Right lobe of liver (tissue), 6 donors: ENCODE measurements around the gene PLK1. TPM values are rescaled to one million over a fixed set of nuclear protein-coding genes. Genes with fewer than 3 reads are reported as not detected.

ENCODE experiments used
- ATAC-seq, 4 donors: fragments of 200-7000 bp; cut with Tn5 transposase; one replicate each; pipeline ENCODE4 v1.9.1; 2020; ENCODE audit warnings: mild to moderate bottlenecking in 4 of 4, moderate library complexity in 4 of 4
- DNase-seq, 3 donors: peaks; one replicate each; pipeline ENCODE4 v3.0.0-alpha.2; 2020
- H3K27ac ChIP-seq, 3 donors: fragments of 200-600 bp; one replicate each; pipeline ENCODE4 v1.8.0; 2022
- H3K27me3 ChIP-seq, 2 donors: fragments of 200-600 bp; one replicate each; pipeline ENCODE4 v1.8.0; 2022
- H3K36me3 ChIP-seq, 4 donors: fragments of 200-600 bp; sonication (generic) in 1 of 4; one replicate each; pipeline versions ENCODE4 v1.5.1 to v1.8.0; 2017 to 2022; ENCODE audit warnings: control low read depth in 1 of 4
- H3K4me1 ChIP-seq, 4 donors: fragments of 200-600 bp; sonication (generic) in 1 of 4; one replicate each; pipeline versions ENCODE4 v1.5.1 to v1.8.0; 2017 to 2022; ENCODE audit warnings: control low read depth in 1 of 4
- H3K4me3 ChIP-seq, 3 donors: fragments of 200-600 bp; one replicate each; pipeline ENCODE4 v1.8.0; 2022
- H3K9me3 ChIP-seq, 4 donors: fragments of 200-600 bp; sonication (generic) in 1 of 4; one replicate each; pipeline versions ENCODE4 v1.5.1 to v1.8.0; 2017 to 2022; ENCODE audit warnings: control low read depth in 1 of 4
- POLR2A ChIP-seq: fragments of 450-650 bp; IDR thresholded peaks from one replicate; pipeline ENCODE4 v1.6.1; 2017; ENCODE audit warnings: antibody characterized with exemption, mild to moderate bottlenecking
- WGBS: methylation state at CpG from one replicate; pipeline ENCODE4 v1.1.6; 2018; ENCODE audit warnings: low coverage, low lambda C conversion rate; ENCODE audit not compliant: insufficient coverage; ENCODE audit errors: missing lambda C conversion rate; 5-methylcytosine and 5-hydroxymethylcytosine counted together
- intact Hi-C, 2 donors: fragments of 100-400 bp; cut with DNase I; formaldehyde crosslinking; loops; one replicate each; pipeline versions ENCODE4 v1.11.2 to v1.14.1; 2022
- total RNA-seq, 6 experiments: library from RNA; depleted of rRNA in 2 of 6; stranded (reverse); fragments of >200 nt in 2 of 6; fragmentation: NEBNext Ultra II Directional in 3 of 6; extraction: Animal tissue kit (Norgen Biotek cat#: 25700) in 3 of 6; gene quantifications; one replicate each; pipeline versions ENCODE4 v1.1.0 to v1.2.4, GENCODE V29; 2016 to 2023
- TF ChIP-seq, protein P1 (sequence below), 4 donors: fragments of 200-600 bp in 3 of 4; fragments of 450-650 bp in 1 of 4; IDR thresholded peaks; one replicate each; pipeline versions ENCODE4 v1.5.1 to v1.8.0; 2016 to 2022; ENCODE audit warnings: antibody characterized with exemption in 4 of 4, mild to moderate bottlenecking in 2 of 4
- donor health status: DM: no; HTN: yes; CAD: no.
- donor health status: DM: no; HTN: no; CAD: no.
- donor health status: DM: no; HTN: no; CAD: no.
- donor health status: DM: no; HTN: yes; CAD: no.
- donor health status: DM: no; HTN: yes; CAD: no.

The PLK1 gene
- total RNA-seq, 6 experiments from 2014 or later: 0.61 to 3.6 (median 1.8) TPM

- H3K4me1 ChIP-seq: no peaks in the 10 kb centered on the region
- peaks cover 0 to 29% (median 3%) of the 10 kb centered on the region in 4 donors for H3K36me3 ChIP-seq
- no peak overlapping the region for H3K4me3 ChIP-seq
- intact Hi-C loops: no loop called here
- peak in 1 of 4 donors; percentile 20 for ATAC-seq
- no peaks in the 10 kb centered on the region for H3K27me3 ChIP-seq
- no peaks in the 10 kb centered on the region for H3K9me3 ChIP-seq
- WGBS: 79% methylated on average over 4 of the region's 10 CpGs
- H3K27ac ChIP-seq: no peak overlapping the region
- no peak for DNase-seq
- TF ChIP-seq, protein P1, sequence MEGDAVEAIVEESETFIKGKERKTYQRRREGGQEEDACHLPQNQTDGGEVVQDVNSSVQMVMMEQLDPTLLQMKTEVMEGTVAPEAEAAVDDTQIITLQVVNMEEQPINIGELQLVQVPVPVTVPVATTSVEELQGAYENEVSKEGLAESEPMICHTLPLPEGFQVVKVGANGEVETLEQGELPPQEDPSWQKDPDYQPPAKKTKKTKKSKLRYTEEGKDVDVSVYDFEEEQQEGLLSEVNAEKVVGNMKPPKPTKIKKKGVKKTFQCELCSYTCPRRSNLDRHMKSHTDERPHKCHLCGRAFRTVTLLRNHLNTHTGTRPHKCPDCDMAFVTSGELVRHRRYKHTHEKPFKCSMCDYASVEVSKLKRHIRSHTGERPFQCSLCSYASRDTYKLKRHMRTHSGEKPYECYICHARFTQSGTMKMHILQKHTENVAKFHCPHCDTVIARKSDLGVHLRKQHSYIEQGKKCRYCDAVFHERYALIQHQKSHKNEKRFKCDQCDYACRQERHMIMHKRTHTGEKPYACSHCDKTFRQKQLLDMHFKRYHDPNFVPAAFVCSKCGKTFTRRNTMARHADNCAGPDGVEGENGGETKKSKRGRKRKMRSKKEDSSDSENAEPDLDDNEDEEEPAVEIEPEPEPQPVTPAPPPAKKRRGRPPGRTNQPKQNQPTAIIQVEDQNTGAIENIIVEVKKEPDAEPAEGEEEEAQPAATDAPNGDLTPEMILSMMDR (IDR thresholded peaks at IDR 0.05): no peak
- TF ChIP-seq POLR2A: no peak
Observed at GRCh38 chr16:23691483-23692189, 12.9 kb downstream of the PLK1 start.

GRCh38 chr16:23692190-23692837, 13.6 kb downstream of the PLK1 start:
- 94% methylated on average over 5 of the region's 6 CpGs for WGBS
- no peak overlapping the region for H3K4me3 ChIP-seq
- intact Hi-C loops: no loop called here
- no peak for TF ChIP-seq POLR2A
- TF ChIP-seq, protein P1 (IDR thresholded peaks at IDR 0.05): no peak
- H3K27ac ChIP-seq: no peak overlapping the region
- no peaks in the 10 kb centered on the region for H3K27me3 ChIP-seq
- no peaks in the 10 kb centered on the region for H3K9me3 ChIP-seq
- H3K4me1 ChIP-seq: no peaks in the 10 kb centered on the region
- ATAC-seq: no peak
- peaks cover 0 to 24% (median 3%) of the 10 kb centered on the region in 4 donors for H3K36me3 ChIP-seq
- no peak for DNase-seq

GRCh38 chr16:23694265-23694643, 15.6 kb downstream of the PLK1 start:
- no peak overlapping the region for H3K27ac ChIP-seq
- intact Hi-C loops: no loop called here
- H3K36me3 ChIP-seq: peaks cover 0 to 11% (median 0%) of the 10 kb centered on the region in 4 donors
- ATAC-seq (no peak), DNase-seq (no peak)
- no peaks in the 10 kb centered on the region for H3K27me3 ChIP-seq
- H3K4me1 ChIP-seq: no peaks in the 10 kb centered on the region
- no peak for TF ChIP-seq POLR2A
- TF ChIP-seq, protein P1 (IDR thresholded peaks at IDR 0.05): no peak
- no peaks in the 10 kb centered on the region for H3K9me3 ChIP-seq
- no peak overlapping the region for H3K4me3 ChIP-seq
- WGBS: 100% methylated on average over 4 of the region's 4 CpGs

DNA sequence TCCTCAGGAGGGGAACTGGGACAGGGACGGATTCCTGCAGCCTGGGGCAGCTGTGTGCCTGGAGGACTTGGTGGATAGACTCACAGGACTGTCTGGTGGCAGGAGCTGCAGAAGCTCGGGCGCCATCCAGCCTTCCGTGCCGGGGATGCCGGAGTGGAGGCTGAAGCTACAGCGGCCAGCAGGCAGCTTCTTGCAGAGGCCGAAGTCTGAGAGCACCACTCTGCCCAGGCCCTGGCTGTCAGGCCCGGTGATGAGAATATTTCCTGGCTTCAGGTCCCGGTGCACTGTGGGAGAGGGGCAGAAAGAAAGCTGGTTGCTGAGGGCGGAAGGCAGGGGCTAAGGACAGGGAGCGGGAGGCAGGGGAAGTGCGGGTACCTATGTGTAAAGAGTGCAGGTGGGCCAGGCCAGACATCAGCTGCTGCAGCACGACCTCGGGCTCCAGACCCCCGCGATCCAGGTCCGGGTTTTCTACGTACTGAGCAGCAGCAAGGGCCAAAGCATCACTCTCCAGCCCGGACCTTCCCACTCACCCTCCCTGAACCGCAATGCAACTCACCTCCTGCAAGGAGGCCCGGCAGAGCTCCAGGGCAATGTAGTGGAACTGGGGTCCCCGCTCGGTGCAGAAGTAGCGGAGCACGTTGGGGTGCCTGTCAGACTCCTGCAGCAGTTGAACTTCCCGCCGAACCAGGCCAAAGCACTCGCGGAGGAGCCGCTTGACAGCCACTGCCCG, 16.1 kb downstream of the PLK1 start:
- H3K36me3 ChIP-seq: peaks cover 0 to 6% (median 0%) of the 10 kb centered on the region in 4 donors
- H3K27me3 ChIP-seq: no peaks in the 10 kb centered on the region
- no peak overlapping the region for H3K27ac ChIP-seq
- DNase-seq (peak in 1 of 3 donors; percentile 24), ATAC-seq (peak in 3 of 4 donors; percentile 15 to 32 (median 27))
- no peak overlapping the region for H3K4me3 ChIP-seq
- 48% methylated on average over 13 of the region's 32 CpGs for WGBS
- no peaks in the 10 kb centered on the region for H3K9me3 ChIP-seq
- no peaks in the 10 kb centered on the region for H3K4me1 ChIP-seq
- TF ChIP-seq, protein P1 (IDR thresholded peaks at IDR 0.05): no peak
- no peak for TF ChIP-seq POLR2A
- intact Hi-C loops: no loop called here
